ENCODE data around the gene EFCAB8.
A peak's percentile ranks its signal among the peaks of the same experiment; 100 is the strongest.
"Not testable (repeated sequence)": the region's sequence is repeated elsewhere in the genome, so short reads cannot be mapped to it uniquely, and the experiment has no call there.

The EFCAB8 gene

GRCh38 chr20:32898729-32899128, 40.0 kb downstream of the EFCAB8 start:
- TF ChIP-seq CTCF (IDR thresholded peaks at IDR 0.05; ENCODE audit: borderline replicate concordance, insufficient read depth, low read depth, low read length) = no peak

GRCh38 chr20:32902456-32903420, 44.0 kb downstream of the EFCAB8 start:
- no peak overlapping the region for H3K4me3 ChIP-seq (ENCODE audit: low read depth, low read length)
- peak; percentile 92 for TF ChIP-seq CTCF (IDR thresholded peaks at IDR 0.05; ENCODE audit: borderline replicate concordance, insufficient read depth, low read depth, low read length)

More at GRCh38 chr20:32898729-32899128, 40.0 kb downstream of the EFCAB8 start:
- no peak overlapping the region for H3K4me3 ChIP-seq (ENCODE audit: low read depth, low read length)

GRCh38 chr20:32903666-32904175, 45.0 kb downstream of the EFCAB8 start:
- no peak for TF ChIP-seq CTCF (IDR thresholded peaks at IDR 0.05; ENCODE audit: borderline replicate concordance, insufficient read depth, low read depth, low read length)
- no peak overlapping the region for H3K4me3 ChIP-seq (ENCODE audit: low read depth, low read length)

GRCh38 chr20:32904678-32905077, 46.0 kb downstream of the EFCAB8 start:
- not testable (repeated sequence) for H3K4me3 ChIP-seq (ENCODE audit: low read depth, low read length)

GRCh38 chr20:32906200-32906599, 47.5 kb downstream of the EFCAB8 start:
- no peak overlapping the region for H3K4me3 ChIP-seq (ENCODE audit: low read depth, low read length)
- no peak for TF ChIP-seq CTCF (IDR thresholded peaks at IDR 0.05; ENCODE audit: borderline replicate concordance, insufficient read depth, low read depth, low read length)

GRCh38 chr20:32906871-32907495, 48.3 kb downstream of the EFCAB8 start:
- H3K4me3 ChIP-seq (ENCODE audit: low read depth, low read length) = no peak overlapping the region
- no peak for TF ChIP-seq CTCF (IDR thresholded peaks at IDR 0.05; ENCODE audit: borderline replicate concordance, insufficient read depth, low read depth, low read length)

GRCh38 chr20:32907886-32908285, 49.2 kb downstream of the EFCAB8 start:
- TF ChIP-seq CTCF (IDR thresholded peaks at IDR 0.05; ENCODE audit: borderline replicate concordance, insufficient read depth, low read depth, low read length) = no peak
- H3K4me3 ChIP-seq (ENCODE audit: low read depth, low read length) = no peak overlapping the region
